Measurements from ENCODE around the gene KCNMB1.

DNA sequence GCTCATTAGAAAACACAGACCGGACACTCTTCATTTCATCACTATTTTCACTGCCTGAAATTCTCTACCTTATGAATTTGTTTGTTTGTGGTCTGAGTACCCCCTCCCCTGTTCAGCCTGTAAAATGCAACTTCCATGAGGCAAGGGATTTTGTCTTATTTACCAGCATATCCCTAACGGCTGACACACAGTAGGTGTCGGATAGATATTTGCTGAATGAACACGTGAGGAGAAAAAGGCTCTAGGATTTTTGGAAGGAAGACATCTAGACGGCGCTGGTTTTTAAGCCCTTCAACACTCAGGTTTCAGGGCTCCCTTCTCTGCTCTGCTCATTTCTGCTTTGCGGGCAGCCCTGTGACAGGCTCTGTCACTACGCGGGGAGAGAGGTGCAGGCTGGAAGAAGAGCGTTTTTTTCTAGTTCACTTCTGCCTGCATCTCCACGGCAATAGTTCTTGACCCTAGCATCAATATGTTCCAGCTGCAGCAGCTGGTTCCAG lies 41.0 kb downstream of the KCNMB1 start:
- TF ChIP-seq CHD1 (IDR thresholded peaks at IDR 0.05; ENCODE audit: low read depth, low read length): no peak
- TF ChIP-seq, protein P1, sequence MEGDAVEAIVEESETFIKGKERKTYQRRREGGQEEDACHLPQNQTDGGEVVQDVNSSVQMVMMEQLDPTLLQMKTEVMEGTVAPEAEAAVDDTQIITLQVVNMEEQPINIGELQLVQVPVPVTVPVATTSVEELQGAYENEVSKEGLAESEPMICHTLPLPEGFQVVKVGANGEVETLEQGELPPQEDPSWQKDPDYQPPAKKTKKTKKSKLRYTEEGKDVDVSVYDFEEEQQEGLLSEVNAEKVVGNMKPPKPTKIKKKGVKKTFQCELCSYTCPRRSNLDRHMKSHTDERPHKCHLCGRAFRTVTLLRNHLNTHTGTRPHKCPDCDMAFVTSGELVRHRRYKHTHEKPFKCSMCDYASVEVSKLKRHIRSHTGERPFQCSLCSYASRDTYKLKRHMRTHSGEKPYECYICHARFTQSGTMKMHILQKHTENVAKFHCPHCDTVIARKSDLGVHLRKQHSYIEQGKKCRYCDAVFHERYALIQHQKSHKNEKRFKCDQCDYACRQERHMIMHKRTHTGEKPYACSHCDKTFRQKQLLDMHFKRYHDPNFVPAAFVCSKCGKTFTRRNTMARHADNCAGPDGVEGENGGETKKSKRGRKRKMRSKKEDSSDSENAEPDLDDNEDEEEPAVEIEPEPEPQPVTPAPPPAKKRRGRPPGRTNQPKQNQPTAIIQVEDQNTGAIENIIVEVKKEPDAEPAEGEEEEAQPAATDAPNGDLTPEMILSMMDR (IDR thresholded peaks at IDR 0.05 in 2 of 3, conservative IDR thresholded peaks at IDR 0.05 in 1 of 3; ENCODE audit: control insufficient read depth in 2 of 3, extremely low read depth in 1 of 3, insufficient read depth in 1 of 3, low read depth in 3 of 3, low read length in 3 of 3): peak in 1 of 3 experiments; percentile 21; a peak in 1 of 6 replicates
- TF ChIP-seq POLR2A (IDR thresholded peaks at IDR 0.05; ENCODE audit: low read depth, low read length): no peak
- TF ChIP-seq RAD21 (IDR thresholded peaks at IDR 0.05; ENCODE audit: insufficient read depth, low read depth, low read length): peak; percentile 49
- TF ChIP-seq CBX5 (IDR thresholded peaks at IDR 0.05; ENCODE audit: low read depth): no peak
- no peak for TF ChIP-seq SMARCA5 (IDR thresholded peaks at IDR 0.05)
- TF ChIP-seq SREBF2 (IDR thresholded peaks at IDR 0.05; ENCODE audit: low read length): no peak
- no peak for TF ChIP-seq POLR2AphosphoS2 (IDR thresholded peaks at IDR 0.05; ENCODE audit: low read depth, low read length)
- no peak for TF ChIP-seq CREM (IDR thresholded peaks at IDR 0.05; ENCODE audit: low read depth)
- no peak for TF ChIP-seq RB1 (IDR thresholded peaks at IDR 0.05; ENCODE audit: borderline replicate concordance)
- TF ChIP-seq EZH2 (IDR thresholded peaks at IDR 0.05; ENCODE audit: borderline replicate concordance, control insufficient read depth, low read depth, low read length): no peak
- no peak for TF ChIP-seq SPI1 (IDR thresholded peaks at IDR 0.05; ENCODE audit: borderline replicate concordance, insufficient read depth, low read depth, low read length)
